HG03095 (cell line): ENCODE measurements around the gene ITGB3.

ENCODE experiments used
- ATAC-seq: cut with Tn5 transposase; IDR thresholded peaks from one replicate; pipeline ENCODE4 v1.9.1; 2021; ENCODE audit warnings: moderate library complexity; ENCODE audit not compliant: unreplicated experiment

The ITGB3 gene

GRCh38 chr17:47274319-47275069 is 20.9 kb downstream of the ITGB3 start:
- ATAC-seq: no peak

GRCh38 chr17:47275245-47275984 is 21.8 kb downstream of the ITGB3 start:
- ATAC-seq: no peak

DNA sequence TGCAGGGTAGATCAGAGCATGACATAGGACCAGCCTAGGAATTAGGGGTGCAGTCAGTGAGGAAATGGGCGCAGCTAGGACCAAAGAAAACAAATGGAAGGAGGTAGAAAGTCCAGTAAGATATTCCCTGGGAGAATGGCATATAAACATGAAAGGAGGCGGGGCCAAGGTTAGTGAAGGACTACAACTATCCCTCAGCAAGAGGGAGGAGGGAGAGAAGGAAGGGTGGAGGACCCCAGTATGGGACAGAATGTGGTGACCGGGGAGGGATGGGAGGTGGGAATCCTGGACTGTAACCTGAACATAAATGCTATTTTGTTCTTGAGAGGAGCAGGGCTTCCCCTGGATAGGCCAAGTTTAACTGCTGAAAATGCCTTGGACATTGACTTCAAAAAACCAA is 22.8 kb downstream of the ITGB3 start:
- no peak for ATAC-seq

DNA sequence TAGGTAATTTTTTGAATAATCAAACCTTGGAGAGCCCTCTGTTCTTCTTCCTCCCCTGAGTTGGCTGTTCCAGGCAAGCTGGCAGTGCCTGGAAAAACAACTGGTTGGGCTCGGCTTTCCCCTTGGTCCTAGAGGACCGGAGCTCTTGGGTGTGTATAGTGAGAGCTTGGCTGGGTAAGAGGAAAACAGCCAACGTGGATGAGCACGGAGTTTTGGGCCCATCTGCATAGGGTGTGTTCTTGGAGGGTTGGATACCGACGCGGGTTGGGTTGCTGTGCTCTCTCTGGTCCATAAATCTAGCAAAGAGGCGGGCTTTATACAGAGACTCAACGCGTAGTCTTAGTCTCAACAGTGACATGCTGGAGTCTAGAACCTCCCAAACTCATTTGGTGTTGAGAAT is 23.2 kb downstream of the ITGB3 start:
- no peak for ATAC-seq

GRCh38 chr17:47277921-47278320 is 24.3 kb downstream of the ITGB3 start:
- no peak for ATAC-seq

- no peak for ATAC-seq
Measured at GRCh38 chr17:47278561-47278960, 24.9 kb downstream of the ITGB3 start.

GRCh38 chr17:47279062-47279801 is 25.6 kb downstream of the ITGB3 start:
- ATAC-seq: no peak

GRCh38 chr17:47280072-47280811 is 26.6 kb downstream of the ITGB3 start:
- no peak for ATAC-seq

GRCh38 chr17:47281216-47281615 is 27.6 kb downstream of the ITGB3 start:
- ATAC-seq: no peak

DNA sequence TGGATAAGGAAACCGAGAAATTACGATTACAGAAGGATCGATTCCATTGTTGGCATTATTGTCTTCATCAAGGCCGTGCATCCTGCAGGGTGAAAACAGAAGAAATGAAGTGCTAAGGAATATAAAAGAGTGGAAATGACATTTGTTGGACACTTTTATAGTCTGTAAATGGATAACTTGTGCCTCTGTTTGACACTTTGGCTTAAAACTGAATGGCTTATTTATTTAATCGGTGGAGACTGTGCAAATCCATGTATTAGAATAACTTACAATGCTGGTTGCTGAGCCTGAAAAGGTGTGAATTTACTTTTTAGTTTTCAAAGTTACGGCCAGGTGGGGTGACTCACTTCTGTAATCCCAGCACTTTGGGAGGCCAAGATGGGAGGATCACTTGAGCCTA is 31.4 kb downstream of the ITGB3 start:
- ATAC-seq: no peak

GRCh38 chr17:47286198-47286914 is 32.7 kb downstream of the ITGB3 start:
- ATAC-seq: peak; percentile 67

- no peak for ATAC-seq
Measured at GRCh38 chr17:47287068-47287467, 33.4 kb downstream of the ITGB3 start.

GRCh38 chr17:47287639-47288038 is 34.0 kb downstream of the ITGB3 start:
- no peak for ATAC-seq

GRCh38 chr17:47288531-47289116 is 35.0 kb downstream of the ITGB3 start:
- ATAC-seq: no peak

DNA sequence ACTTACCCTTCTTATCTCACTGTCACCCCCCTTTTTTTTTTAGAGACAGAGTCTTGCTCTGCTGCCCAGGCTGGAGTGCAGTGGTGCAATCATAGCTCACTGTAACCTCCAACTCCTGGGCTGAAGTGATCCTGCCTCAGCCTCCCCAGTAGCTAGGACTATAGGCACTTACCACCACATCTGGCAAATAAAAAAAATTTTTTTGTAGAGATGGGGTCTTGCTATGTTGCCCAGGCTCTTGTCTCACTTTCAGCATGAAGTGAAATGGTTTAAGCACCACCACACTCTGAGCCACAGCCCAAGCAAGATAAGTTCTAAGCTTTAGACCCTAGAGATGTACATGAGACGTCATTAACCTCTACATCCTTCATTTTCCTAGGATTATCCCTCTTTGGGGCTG is 35.7 kb downstream of the ITGB3 start:
- no peak for ATAC-seq

DNA sequence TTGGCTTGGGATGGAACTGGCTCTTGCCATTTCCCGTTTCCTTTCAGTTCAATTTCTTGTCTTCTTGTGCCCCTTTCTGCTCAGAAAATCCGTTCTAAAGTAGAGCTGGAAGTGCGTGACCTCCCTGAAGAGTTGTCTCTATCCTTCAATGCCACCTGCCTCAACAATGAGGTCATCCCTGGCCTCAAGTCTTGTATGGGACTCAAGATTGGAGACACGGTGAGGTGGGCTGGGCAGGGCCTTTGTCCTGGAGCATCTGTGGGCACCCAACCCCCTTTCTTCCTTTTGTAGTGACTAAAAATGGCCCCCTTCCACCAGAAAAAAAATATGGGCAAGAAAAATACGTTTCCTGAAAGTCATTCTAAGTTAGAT is 37.2 kb downstream of the ITGB3 start:
- no peak for ATAC-seq

DNA sequence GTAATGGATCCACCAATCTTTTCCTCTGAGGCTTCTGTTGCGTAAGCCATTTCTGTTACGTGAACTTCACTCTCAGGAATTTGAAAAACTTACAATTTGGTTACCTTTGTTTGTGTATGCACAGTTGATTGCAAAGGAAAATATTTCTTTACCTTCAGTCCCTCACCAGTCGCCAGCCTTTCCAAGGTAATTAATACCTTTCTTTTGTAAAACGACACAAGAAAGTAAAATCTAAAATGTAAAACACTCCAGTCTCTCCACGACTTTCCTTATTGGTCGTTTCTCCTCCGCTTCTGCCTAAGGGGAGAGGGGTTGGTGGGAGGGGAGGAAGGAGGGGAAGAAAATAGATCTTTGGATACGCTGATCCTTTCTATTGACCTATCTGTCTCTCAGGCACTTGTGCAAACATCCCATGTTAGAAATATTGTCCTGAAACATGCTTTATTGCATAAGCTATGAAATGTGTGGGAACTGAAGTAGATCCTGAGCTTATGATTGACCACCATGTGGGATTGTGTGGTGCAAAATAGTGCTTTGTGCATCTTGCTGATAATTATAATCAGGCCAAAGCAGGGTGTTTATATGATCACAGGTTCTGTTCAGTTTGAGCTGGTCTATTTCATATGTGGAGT is 37.7 kb downstream of the ITGB3 start:
- ATAC-seq: no peak

DNA sequence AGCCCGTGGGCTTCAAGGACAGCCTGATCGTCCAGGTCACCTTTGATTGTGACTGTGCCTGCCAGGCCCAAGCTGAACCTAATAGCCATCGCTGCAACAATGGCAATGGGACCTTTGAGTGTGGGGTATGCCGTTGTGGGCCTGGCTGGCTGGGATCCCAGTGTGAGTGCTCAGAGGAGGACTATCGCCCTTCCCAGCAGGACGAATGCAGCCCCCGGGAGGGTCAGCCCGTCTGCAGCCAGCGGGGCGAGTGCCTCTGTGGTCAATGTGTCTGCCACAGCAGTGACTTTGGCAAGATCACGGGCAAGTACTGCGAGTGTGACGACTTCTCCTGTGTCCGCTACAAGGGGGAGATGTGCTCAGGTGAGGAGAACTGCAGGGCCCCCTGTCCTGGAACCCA is 38.6 kb downstream of the ITGB3 start:
- no peak for ATAC-seq

GRCh38 chr17:47295037-47295873 is 41.6 kb downstream of the ITGB3 start:
- no peak for ATAC-seq
